OCI-LY1 (cell line): Measurements from ENCODE around the gene HSPA13.

Source experiments
- H2AFZ ChIP-seq: fragments of 200-600 bp; sonication (generic), shearing (Covaris generic); 2 replicates; pipeline ENCODE4 v1.6.0; 2014; ENCODE audit warnings: antibody characterized with exemption, mild to moderate bottlenecking, low read length
- H3F3A ChIP-seq: fragments of 200-600 bp; sonication (generic), shearing (Covaris generic); 2 replicates; pipeline ENCODE4 v1.6.0; 2014; ENCODE audit warnings: mild to moderate bottlenecking, antibody characterized with exemption, low read length, moderate library complexity; ENCODE audit not compliant: insufficient read depth
- H3K27ac ChIP-seq: fragments of 200-600 bp; sonication (generic); 2 replicates; pipeline ENCODE4 v1.5.1; 2014; ENCODE audit warnings: low read length, mixed run types, mild to moderate bottlenecking, low read depth; ENCODE audit not compliant: poor library complexity, severe bottlenecking
- H3K27me3 ChIP-seq: fragments of 200-600 bp; sonication (generic); 2 replicates; pipeline ENCODE4 v1.6.0; 2014; ENCODE audit warnings: antibody characterized with exemption, mild to moderate bottlenecking, low read length, moderate library complexity; ENCODE audit not compliant: insufficient read depth
- H3K36me3 ChIP-seq: fragments of 200-600 bp; sonication (generic); 2 replicates; pipeline ENCODE4 v1.6.1; 2014; ENCODE audit warnings: mild to moderate bottlenecking, antibody characterized with exemption, low read length, moderate library complexity, mixed read lengths; ENCODE audit not compliant: insufficient read depth
- H3K4me1 ChIP-seq: fragments of 200-600 bp; sonication (generic); 2 replicates; pipeline ENCODE4 v1.5.1; 2014; ENCODE audit warnings: mild to moderate bottlenecking, low read length, moderate library complexity; ENCODE audit not compliant: insufficient read depth, severe bottlenecking
- H3K4me2 ChIP-seq: fragments of 200-600 bp; sonication (generic), shearing (Covaris generic); 2 replicates; pipeline ENCODE4 v1.6.1; 2014; ENCODE audit warnings: low read length
- H3K4me3 ChIP-seq: fragments of 200-600 bp; sonication (generic); 2 replicates; pipeline ENCODE4 v1.5.1; 2014; ENCODE audit warnings: low read length, low read depth, mild to moderate bottlenecking, mixed read lengths; ENCODE audit not compliant: poor library complexity, severe bottlenecking
- H3K79me2 ChIP-seq: fragments of 200-600 bp; shearing (Covaris generic); 2 replicates; pipeline ENCODE4 v1.6.1; 2016; ENCODE audit warnings: mixed run types, low read length, mixed read lengths; ENCODE audit not compliant: insufficient read depth
- H3K9ac ChIP-seq: fragments of 200-600 bp; sonication (generic), shearing (Covaris generic); 2 replicates; pipeline ENCODE4 v1.6.1; 2014; ENCODE audit warnings: mild to moderate bottlenecking, low read length, mixed read lengths
- H3K9me2 ChIP-seq: fragments of 200-600 bp; sonication (generic), shearing (Covaris generic); 2 replicates; pipeline ENCODE4 v1.6.1; 2014; ENCODE audit warnings: low read depth, mild to moderate bottlenecking, low read length, mixed read lengths
- H3K9me3 ChIP-seq: fragments of 200-600 bp; shearing (Covaris generic); 2 replicates; pipeline ENCODE4 v1.6.1; 2014; ENCODE audit warnings: low read length, mixed read lengths
- H4K20me1 ChIP-seq: fragments of 200-600 bp; sonication (generic), shearing (Covaris generic); 2 replicates; pipeline ENCODE4 v1.6.0; 2016; ENCODE audit warnings: mild to moderate bottlenecking, low read length; ENCODE audit not compliant: insufficient read depth
- EZH2 ChIP-seq: fragments of 200-600 bp; sonication (generic), shearing (Covaris generic); IDR thresholded peaks from 2 replicates; pipeline ENCODE4 v1.8.0; 2017; ENCODE audit warnings: borderline replicate concordance, mixed run types, mild to moderate bottlenecking, antibody characterized with exemption, low read length, moderate library complexity, mixed read lengths
- TF ChIP-seq, protein P1 (sequence below): fragments of 200-600 bp; sonication (generic), shearing (Covaris generic); IDR thresholded peaks from 2 replicates; pipeline ENCODE4 v1.5.1; 2017; ENCODE audit warnings: mild to moderate bottlenecking, antibody characterized with exemption, low read length, moderate library complexity, mixed read lengths

HSPA13 gene

DNA sequence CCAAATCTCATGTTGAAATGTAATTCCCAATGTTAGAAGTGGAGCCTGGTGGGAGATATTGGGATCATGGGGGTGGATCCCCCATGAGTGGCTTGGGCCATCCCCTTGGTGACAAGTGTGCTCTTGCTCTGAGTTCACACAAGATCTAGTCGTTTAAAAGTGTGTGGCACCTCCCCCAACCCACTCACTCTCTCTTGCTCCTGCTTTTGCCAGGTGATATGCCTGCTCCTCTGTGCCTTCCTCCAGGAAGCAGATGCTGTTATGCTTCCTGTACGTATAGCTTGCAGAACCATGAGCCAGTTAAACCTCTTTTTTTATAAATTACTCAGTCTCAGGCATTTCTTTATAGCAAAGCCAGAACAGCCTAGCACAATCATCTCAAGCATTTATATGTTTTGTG lies 23.0 kb upstream of the HSPA13 start:
- Histone ChIP-seq H3K27ac (no peak overlapping the region), H3K4me3 (no peak overlapping the region), H3K9me2 (no peaks in the 10 kb centered on the region), H3K36me3 (no peaks in the 10 kb centered on the region), H3K4me2 (no peak overlapping the region), H4K20me1 (no peaks in the 10 kb centered on the region), H3K9ac (no peak overlapping the region), H2AFZ (no peak overlapping the region), H3F3A (no peaks in the 10 kb centered on the region), H3K27me3 (no peaks in the 10 kb centered on the region), H3K79me2 (no peaks in the 10 kb centered on the region), H3K9me3 (no peaks in the 10 kb centered on the region), H3K4me1 (no peaks in the 10 kb centered on the region)
- TF ChIP-seq, protein P1, sequence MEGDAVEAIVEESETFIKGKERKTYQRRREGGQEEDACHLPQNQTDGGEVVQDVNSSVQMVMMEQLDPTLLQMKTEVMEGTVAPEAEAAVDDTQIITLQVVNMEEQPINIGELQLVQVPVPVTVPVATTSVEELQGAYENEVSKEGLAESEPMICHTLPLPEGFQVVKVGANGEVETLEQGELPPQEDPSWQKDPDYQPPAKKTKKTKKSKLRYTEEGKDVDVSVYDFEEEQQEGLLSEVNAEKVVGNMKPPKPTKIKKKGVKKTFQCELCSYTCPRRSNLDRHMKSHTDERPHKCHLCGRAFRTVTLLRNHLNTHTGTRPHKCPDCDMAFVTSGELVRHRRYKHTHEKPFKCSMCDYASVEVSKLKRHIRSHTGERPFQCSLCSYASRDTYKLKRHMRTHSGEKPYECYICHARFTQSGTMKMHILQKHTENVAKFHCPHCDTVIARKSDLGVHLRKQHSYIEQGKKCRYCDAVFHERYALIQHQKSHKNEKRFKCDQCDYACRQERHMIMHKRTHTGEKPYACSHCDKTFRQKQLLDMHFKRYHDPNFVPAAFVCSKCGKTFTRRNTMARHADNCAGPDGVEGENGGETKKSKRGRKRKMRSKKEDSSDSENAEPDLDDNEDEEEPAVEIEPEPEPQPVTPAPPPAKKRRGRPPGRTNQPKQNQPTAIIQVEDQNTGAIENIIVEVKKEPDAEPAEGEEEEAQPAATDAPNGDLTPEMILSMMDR: no peak
- TF ChIP-seq EZH2: no peak

DNA sequence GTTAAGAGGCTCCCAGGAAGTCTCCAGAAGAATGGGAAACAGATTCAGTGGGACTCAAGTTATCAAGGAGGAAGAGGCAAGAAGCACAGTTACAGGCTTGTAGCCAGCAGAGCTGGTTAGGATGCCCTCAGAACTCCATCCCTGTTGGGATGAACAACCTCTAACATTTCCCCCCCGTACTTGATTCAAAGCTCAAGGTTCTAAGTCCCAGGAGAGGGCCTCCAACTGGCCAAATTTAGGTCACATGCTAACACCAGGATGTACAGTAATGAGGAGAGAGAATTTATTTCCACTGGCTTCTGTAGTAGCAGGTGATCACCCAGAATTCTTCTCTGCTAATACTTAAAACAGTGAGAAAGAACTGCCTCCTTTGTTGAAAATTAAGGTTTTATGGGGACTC lies 22.3 kb upstream of the HSPA13 start:
- no peak overlapping the region for H3K4me2 ChIP-seq
- H3F3A ChIP-seq: no peaks in the 10 kb centered on the region
- H3K4me1 ChIP-seq: no peaks in the 10 kb centered on the region
- H3K4me3 ChIP-seq: no peak overlapping the region
- H3K27me3 ChIP-seq: no peaks in the 10 kb centered on the region
- H3K9me2 ChIP-seq: no peaks in the 10 kb centered on the region
- H3K79me2 ChIP-seq: no peaks in the 10 kb centered on the region
- H4K20me1 ChIP-seq: no peaks in the 10 kb centered on the region
- H3K9ac ChIP-seq: no peak overlapping the region
- no peak for TF ChIP-seq EZH2
- TF ChIP-seq, protein P1: no peak
- H2AFZ ChIP-seq: no peak overlapping the region
- H3K9me3 ChIP-seq: no peaks in the 10 kb centered on the region
- no peak overlapping the region for H3K27ac ChIP-seq
- no peaks in the 10 kb centered on the region for H3K36me3 ChIP-seq

DNA sequence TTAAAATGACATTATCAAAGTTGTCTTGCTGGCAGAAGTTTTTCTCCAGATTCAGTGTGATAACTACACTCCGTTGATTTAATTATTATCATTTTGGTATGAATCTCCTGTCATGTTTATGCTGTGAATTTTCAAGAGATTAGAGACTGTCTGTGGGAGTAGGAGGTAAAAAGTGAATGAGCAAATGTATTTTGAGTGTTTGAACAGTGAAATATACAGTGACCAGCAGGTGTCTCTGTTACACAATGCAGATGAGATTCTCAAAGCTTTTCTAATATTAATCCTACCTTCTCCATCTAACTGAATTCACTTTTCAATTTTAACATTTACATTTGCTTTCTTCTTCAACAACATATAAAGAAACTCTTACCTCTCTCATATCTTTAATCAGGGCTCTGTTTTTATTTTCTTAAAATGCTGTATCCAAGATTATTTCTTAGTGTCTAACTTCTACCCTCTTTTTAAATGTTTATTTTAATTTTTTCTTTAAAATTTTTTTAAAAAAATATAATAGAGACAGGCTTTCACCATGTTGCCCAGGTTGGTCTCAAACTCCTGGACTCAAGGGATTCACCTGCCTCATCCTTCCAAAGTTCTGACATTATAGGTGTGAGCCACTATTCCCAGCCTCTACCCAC lies 20.9 kb upstream of the HSPA13 start:
- no peaks in the 10 kb centered on the region for H3K9me3 ChIP-seq
- no peak overlapping the region for H3K4me2 ChIP-seq
- no peaks in the 10 kb centered on the region for H3K36me3 ChIP-seq
- H3F3A ChIP-seq: no peaks in the 10 kb centered on the region
- no peak overlapping the region for H3K9ac ChIP-seq
- H3K9me2 ChIP-seq: no peaks in the 10 kb centered on the region
- H2AFZ ChIP-seq: no peak overlapping the region
- H3K27ac ChIP-seq: no peak overlapping the region
- H3K27me3 ChIP-seq: no peaks in the 10 kb centered on the region
- TF ChIP-seq EZH2: no peak
- TF ChIP-seq, protein P1: peak; percentile 69
- H4K20me1 ChIP-seq: no peaks in the 10 kb centered on the region
- no peaks in the 10 kb centered on the region for H3K4me1 ChIP-seq
- no peak overlapping the region for H3K4me3 ChIP-seq
- no peaks in the 10 kb centered on the region for H3K79me2 ChIP-seq
